ENCODE results near the gene CHST2. TPM values are rescaled to one million over a fixed set of nuclear protein-coding genes. Genes with fewer than 3 reads are reported as not detected.

The CHST2 gene
- total RNA-seq, 2 donors from 2014 or later: 3.5 to 11.3 TPM

DNA sequence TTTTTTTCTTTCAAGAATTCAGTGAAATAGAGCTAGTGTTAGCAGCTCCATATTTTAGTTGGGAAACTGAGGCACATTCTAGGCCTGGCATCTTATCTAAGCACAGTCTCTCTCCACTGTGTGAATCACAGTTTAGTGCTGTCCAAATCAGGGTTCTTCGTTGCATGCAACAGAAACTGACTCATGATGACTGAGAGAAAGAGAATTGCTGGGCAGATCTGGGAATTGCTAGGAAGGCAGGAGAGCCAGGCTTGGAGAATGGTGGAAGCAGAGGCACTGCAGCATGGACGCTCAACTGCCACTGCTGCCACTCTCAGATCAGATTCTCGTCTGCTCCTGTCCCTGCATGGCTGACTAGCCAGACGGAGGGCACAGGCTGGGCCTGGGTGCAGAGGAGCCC lies 40.7 kb upstream of the CHST2 start:
- no peak for ATAC-seq (ENCODE audit: insufficient number of reproducible peaks, low FRiP score, low read depth)

DNA sequence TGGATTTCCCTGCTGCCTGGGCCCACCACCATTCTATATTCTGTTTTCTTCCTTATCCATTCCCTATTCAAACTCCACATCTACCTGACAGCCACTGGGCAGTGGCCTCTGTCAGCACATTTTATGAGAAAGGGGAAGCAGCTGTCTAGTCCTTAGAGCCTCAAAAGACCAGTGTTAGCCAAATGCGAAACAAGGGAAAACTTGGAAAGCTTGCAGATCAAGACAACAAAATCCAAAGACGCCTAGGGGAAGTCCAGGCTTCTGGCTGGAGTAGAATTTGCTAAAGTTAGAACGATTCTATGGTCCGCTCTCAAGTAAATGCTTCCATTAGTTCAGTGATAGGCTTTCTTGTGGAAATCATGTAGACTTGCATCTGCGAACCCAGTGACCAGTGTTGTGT lies 39.4 kb upstream of the CHST2 start:
- H3K27ac ChIP-seq: no peak overlapping the region
- no peaks in the 10 kb centered on the region for H3K36me3 ChIP-seq
- H3K27me3 ChIP-seq (replicated peaks; ENCODE audit: insufficient read depth): no peaks in the 10 kb centered on the region
- DNase-seq (ENCODE audit: low spot score): no peak
- TF ChIP-seq, protein P1, sequence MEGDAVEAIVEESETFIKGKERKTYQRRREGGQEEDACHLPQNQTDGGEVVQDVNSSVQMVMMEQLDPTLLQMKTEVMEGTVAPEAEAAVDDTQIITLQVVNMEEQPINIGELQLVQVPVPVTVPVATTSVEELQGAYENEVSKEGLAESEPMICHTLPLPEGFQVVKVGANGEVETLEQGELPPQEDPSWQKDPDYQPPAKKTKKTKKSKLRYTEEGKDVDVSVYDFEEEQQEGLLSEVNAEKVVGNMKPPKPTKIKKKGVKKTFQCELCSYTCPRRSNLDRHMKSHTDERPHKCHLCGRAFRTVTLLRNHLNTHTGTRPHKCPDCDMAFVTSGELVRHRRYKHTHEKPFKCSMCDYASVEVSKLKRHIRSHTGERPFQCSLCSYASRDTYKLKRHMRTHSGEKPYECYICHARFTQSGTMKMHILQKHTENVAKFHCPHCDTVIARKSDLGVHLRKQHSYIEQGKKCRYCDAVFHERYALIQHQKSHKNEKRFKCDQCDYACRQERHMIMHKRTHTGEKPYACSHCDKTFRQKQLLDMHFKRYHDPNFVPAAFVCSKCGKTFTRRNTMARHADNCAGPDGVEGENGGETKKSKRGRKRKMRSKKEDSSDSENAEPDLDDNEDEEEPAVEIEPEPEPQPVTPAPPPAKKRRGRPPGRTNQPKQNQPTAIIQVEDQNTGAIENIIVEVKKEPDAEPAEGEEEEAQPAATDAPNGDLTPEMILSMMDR (IDR thresholded peaks at IDR 0.05): no peak
- no peaks in the 10 kb centered on the region for H3K4me1 ChIP-seq (ENCODE audit: control insufficient read depth in 1 of 2, low read depth in 2 of 2)
- ATAC-seq (ENCODE audit: insufficient number of reproducible peaks, low FRiP score, low read depth): no peak
- no peak overlapping the region for H3K4me3 ChIP-seq
- H3K9me3 ChIP-seq: no peaks in the 10 kb centered on the region

More for the DNA sequence above, 40.7 kb upstream of the CHST2 start:
- Histone ChIP-seq H3K27ac (no peak overlapping the region), H3K36me3 (no peaks in the 10 kb centered on the region), H3K9me3 (no peaks in the 10 kb centered on the region), H3K4me3 (no peak overlapping the region), H3K27me3 (replicated peaks; ENCODE audit: insufficient read depth) (no peaks in the 10 kb centered on the region), H3K4me1 (ENCODE audit: control insufficient read depth in 1 of 2, low read depth in 2 of 2) (no peaks in the 10 kb centered on the region)
- no peak for DNase-seq (ENCODE audit: low spot score)
- TF ChIP-seq, protein P1 (IDR thresholded peaks at IDR 0.05): no peak

DNA sequence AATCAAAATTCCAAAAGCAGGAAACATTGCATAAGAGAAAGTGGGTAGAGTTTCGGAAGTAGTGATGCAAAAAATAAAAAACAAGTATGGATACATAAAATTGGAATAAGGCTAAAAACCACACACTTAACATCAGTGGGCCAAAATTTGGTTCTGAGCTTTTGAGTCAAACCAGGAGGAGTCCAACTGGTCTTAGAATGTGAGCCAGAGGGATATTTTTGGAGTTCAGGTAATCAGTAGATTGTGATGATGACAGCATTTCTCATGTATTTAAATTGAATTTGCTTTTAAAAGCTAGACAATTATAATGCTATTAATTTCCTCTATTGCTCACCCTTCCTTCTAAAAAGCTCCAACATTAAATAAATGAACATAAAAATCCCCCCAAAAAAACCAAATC lies 38.2 kb upstream of the CHST2 start:
- Histone ChIP-seq H3K27me3 (replicated peaks; ENCODE audit: insufficient read depth) (no peaks in the 10 kb centered on the region), H3K4me3 (no peak overlapping the region), H3K27ac (no peak overlapping the region), H3K4me1 (ENCODE audit: control insufficient read depth in 1 of 2, low read depth in 2 of 2) (no peaks in the 10 kb centered on the region), H3K36me3 (no peaks in the 10 kb centered on the region), H3K9me3 (no peaks in the 10 kb centered on the region)
- DNase-seq (ENCODE audit: low spot score): no peak
- ATAC-seq (ENCODE audit: insufficient number of reproducible peaks, low FRiP score, low read depth): no peak
- TF ChIP-seq, protein P1 (IDR thresholded peaks at IDR 0.05): no peak

DNA sequence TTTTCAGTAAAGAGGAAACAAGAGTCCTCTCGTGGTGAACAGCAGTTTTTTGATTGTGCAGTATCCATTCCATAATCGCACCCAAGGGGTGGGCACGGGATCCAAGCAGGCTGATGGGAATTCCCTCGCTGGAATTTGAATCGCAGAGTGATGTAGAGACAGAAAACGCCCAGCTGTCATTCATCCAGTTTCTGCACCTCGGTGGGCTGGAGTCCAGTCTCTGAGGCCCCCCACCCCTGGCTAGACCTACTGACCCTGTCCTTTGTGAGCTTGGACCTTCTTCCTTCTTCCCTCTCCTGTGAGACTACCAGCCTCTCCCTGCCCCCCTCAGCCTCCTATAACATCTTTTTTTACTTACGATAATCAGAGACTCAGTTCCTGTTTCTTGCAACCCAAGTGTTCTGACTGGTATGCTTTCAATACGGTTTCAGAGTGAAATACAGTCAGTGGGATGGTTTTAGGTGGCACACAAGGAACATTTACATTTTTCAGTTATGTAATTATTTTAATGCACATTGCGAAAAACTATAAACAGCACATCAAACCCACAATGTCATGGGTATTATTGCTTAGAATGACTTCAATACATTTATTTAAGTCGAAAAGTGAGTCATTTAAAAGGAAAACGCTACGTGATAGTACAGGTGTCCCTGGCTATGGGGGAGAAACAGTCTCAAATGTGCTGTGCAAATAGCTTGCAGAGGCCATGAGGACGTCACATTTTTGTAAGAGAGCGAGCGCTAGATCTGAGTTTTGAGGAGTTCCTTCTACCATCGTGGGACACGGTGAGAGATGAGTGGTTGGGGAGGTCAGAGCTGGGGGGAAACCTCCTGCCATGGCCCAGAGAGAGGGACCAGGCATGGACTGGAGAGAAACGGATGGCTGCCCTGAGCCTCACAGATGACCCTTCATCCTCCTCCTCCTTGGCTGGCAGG lies 37.5 kb upstream of the CHST2 start:
- TF ChIP-seq, protein P1 (IDR thresholded peaks at IDR 0.05): no peak
- H3K9me3 ChIP-seq: no peaks in the 10 kb centered on the region
- H3K36me3 ChIP-seq: no peaks in the 10 kb centered on the region
- no peaks in the 10 kb centered on the region for H3K4me1 ChIP-seq (ENCODE audit: control insufficient read depth in 1 of 2, low read depth in 2 of 2)
- H3K4me3 ChIP-seq: no peak overlapping the region
- no peak overlapping the region for H3K27ac ChIP-seq
- DNase-seq (ENCODE audit: low spot score) (no peak), ATAC-seq (ENCODE audit: insufficient number of reproducible peaks, low FRiP score, low read depth) (no peak)
- H3K27me3 ChIP-seq (replicated peaks; ENCODE audit: insufficient read depth): no peaks in the 10 kb centered on the region

DNA sequence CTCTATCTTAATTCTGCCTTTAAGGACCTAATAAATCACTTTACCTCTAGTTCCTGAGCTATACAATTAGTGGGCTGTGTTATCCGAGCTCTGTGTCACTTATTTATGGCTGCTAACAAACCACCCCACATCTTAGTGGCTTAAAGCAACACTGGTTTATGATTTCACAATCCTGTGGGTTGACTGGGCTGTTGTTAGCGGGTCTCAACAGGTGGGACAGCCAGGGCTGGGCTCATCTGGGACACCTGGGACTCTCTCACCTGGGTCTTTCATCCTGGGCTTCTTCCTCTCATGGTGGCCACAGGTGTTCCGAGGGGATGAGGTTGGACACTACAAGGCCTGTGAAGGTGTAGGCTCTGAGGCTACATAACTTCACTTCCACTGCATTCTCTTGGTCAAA lies 35.8 kb upstream of the CHST2 start:
- no peak overlapping the region for H3K4me3 ChIP-seq
- H3K27ac ChIP-seq: no peak overlapping the region
- H3K27me3 ChIP-seq (replicated peaks; ENCODE audit: insufficient read depth): no peaks in the 10 kb centered on the region
- TF ChIP-seq, protein P1 (IDR thresholded peaks at IDR 0.05): no peak
- H3K36me3 ChIP-seq: no peaks in the 10 kb centered on the region
- no peaks in the 10 kb centered on the region for H3K4me1 ChIP-seq (ENCODE audit: control insufficient read depth in 1 of 2, low read depth in 2 of 2)
- ATAC-seq (ENCODE audit: insufficient number of reproducible peaks, low FRiP score, low read depth) (no peak), DNase-seq (ENCODE audit: low spot score) (no peak)
- no peaks in the 10 kb centered on the region for H3K9me3 ChIP-seq
